HG02763 (cell line): ENCODE measurements around the gene EXOC3L1.

Source experiments
- ATAC-seq: cut with Tn5 transposase; IDR thresholded peaks from one replicate; pipeline ENCODE4 v1.9.1; 2021; ENCODE audit warnings: mild to moderate bottlenecking, moderate library complexity; ENCODE audit not compliant: unreplicated experiment

EXOC3L1 gene

DNA sequence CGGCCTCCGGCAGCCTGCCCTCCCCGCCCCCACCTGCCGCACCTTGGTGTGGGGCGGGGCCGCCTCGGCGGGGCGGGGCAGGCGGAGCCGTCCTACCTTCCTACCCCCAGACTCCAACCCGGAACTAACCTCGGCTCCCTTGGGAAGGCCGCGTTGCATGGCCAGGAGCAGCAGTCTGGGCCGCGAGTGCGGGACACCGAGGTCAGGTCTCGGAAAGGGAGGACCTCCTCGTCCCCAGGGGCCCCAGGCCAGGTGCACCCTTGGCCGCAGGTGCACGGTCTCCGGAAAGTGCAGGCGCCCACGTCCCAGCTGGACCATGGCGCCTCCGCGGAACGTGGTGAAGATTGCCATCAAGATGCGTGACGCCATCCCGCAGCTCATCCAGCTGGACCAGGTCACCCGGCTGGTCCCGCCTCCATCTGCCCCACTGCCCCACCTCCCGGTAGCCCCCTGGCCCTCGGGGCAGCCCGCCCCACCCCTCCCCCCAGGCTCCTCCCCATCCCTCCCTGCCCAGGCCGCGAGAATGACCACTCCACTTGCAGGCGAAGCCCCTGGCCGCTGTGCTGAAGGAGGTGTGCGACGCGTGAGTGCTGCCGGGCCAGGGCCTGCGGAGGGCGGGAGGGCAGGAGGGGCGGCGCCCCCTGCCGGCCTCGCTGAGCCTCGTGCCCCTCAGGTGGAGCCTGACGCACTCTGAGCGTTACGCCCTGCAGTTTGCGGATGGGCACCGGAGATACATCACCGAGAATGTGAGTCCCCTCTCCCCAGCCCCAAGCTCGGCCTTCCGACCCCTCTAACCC, 9.3 kb upstream of the EXOC3L1 start, which contains the start of gene ELMO3:
TSS of gene ELMO3 (plus strand) at position 121 of the 797 bp plus-strand sequence. CDS start at position 317, 196 bp downstream.
- ATAC-seq = no peak

DNA sequence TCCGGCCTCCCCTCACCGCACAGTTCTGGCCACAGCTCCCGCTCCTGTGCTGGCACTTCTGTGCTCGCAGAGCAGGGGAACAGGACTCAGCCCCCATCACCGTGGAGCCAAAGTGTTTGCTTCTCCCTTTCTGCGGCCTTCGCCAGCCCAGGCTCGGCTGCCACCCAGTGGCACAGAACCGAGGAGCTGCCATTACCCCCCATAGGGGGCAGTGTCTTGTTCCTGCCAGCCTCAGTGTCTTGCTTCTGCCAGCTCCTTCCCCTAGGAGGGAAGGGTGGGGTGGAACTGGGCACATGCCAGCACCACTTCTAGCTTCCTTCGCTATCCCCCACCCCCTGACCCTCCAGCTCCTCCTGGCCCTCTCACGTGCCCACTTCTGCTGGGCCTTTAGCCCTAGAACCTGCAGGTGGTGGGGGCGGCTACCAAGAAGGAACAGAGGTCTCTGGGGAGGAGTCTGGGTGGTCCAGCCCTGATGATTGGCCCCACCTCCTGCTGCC, 8.3 kb upstream of the EXOC3L1 start:
- ATAC-seq = no peak

- no peak for ATAC-seq
These were observed 7.8 kb upstream of the EXOC3L1 start for GRCh38 chr16:67197704-67198103.

DNA sequence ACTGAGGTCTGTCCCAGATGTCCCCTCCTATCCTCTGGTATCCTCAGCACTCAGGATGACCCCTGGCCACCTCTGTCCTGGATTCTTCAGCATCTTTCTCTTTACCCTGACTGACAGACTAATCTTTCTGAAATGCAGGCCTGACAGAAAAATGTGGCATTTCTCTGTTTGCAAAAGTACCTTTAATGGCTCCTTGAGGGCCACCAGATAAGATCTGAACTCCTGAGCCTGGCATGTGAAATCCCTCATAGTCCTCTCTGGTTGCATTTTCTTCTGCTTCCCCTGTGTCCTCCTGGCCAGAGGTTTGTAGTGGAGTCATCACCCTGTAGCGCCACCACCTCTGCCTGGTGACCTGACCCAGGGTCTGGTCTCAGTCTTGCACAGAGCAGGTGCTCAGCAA, 6.9 kb upstream of the EXOC3L1 start:
- ATAC-seq = no peak

DNA sequence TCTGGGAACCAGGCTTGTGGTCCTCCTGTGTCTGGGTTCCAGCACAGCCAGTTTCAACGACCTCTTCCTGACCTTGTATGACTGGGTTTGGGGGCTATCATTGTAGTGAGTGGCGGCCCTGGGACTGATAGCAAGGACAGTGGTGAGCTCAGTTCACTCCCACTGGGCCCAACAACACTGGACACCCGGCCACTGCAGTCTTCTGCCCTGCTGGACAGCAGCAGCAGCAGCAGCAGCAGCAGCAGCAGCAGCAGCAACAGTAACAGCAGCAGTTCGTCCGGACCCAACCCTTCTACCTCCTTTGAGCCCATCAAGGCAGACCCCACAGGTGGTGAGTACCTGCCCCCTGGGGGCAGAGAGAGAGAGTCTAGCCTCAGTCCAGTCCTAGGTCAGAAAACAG, 5.7 kb upstream of the EXOC3L1 start:
- ATAC-seq = no peak

- no peak for ATAC-seq
These were observed 4.3 kb upstream of the EXOC3L1 start for GRCh38 chr16:67194260-67194659.

GRCh38 chr16:67193536-67193935, 3.6 kb upstream of the EXOC3L1 start:
- ATAC-seq = no peak

GRCh38 chr16:67192781-67193361, 2.9 kb upstream of the EXOC3L1 start:
- ATAC-seq = no peak

DNA sequence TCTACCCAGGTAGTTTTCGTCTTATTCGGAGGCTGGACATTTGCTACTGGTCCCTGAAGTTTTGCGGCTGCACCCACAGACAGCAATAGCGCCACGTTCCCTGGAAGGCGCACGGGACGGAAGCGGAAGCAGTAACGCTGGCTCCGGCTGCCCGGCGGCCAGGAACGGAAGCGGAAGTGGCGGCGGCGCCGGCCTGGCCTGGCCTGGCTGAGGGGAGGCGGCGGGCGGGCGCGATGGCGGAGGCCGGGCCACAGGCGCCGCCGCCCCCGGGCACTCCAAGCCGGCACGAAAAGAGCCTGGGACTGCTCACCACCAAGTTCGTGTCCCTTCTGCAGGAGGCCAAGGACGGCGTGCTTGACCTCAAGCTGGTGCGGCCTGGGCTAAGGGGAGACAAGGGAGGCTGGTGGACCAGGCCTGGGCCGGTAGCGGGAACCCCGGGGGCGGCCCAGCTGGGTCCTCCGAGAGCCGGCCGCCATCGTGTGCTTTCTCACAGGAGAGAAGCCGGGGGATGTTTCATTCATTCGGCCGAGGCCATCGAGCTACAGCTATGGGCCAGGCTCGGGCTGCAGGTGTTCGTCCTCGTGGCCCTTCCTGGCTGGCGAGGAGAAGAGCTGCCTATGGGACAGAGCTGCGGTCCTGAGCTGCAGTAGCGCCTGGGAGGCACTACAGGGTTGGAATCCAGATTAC, 2.2 kb upstream of the EXOC3L1 start, which contains the start of gene E2F4:
TSS of gene E2F4 (plus strand) at position 161 of the 687 bp plus-strand sequence. CDS start at position 234, 73 bp downstream.
- peak; percentile 87 for ATAC-seq

- no peak for ATAC-seq
These were observed 1.6 kb upstream of the EXOC3L1 start for GRCh38 chr16:67191411-67191994.

DNA sequence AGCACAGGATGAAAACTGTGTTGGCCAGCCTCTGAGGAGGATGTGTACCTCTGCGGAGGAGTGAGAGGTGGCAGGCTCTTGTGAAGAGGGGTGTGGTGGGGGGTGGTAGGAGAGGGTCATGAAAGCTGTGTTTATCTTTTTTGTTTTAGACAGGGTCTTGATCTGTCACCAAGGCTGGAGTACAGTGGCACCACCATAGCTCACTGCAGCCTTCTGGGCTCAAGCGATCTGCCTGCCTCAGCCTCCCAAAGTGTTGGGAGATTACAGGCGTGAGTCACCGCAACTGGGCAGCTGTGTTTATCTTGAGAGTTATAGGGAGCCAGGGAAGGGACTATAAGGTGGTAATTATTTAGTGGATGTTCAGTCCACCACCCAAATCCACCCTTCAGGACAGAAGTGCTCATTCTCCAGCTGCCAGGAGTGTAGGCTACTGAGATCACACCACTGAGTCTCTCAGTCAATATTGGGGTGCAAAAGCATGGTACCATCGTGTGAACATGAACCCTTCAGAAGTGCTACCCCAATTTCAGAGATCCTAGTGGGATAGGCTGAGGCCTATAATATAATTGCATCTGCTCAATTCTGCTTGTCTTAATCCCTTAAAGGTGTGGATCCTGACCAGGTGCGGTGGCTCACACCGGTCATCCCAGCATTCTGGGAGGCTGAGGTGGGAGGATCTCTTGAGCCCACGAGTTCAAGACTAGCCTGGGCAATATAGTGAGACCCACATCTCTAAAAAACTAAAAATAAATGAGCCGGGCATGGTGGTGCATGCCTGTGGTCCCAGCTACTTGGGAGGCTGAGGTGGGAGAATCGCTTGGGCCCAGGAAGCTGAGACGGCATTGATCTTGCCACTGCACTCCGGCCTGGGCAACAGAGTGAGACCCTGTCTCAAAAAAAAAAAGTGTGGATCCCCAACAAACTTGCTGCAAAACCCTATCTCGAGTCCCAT, 788 bp upstream of the EXOC3L1 start:
- no peak for ATAC-seq

DNA sequence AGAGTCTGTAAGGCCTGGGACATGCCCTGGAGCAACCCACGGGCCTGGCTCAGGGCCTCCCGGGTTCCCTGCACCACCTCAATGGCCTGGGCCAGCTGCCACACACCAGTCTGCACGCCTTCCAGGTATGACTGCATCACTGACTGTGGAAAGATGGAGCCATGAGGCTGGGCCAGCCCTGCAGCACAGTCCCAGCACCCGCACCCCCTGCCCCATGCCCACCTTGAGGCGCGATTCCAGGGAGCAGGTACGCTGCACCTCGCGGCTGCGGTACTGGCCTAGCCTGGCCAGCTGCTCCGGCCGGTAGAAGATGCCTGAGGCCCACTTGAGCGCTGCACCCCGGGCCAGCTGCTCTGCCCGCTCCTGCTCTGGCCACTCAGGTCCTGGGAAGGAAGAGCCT, 1.1 kb downstream of the EXOC3L1 start:
- ATAC-seq = no peak

DNA sequence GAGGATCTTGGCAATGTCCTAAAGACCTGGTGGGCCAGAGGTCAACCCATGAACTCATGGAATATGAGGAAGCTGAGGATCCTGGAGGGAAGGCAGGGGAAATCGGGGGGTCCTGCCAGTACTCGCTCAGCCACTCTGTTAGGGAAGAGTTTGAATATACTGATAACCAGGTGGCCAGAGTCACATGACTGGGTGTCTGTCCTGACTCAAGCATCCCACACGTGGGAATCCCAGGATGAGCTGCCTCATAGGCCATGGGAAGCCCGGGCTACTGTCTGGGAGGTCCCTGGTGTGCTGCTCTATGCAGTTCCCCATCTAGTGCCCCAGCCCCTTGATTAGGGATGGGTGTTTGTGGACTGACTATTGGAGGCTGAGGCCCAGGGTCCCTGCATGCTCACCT, 1.6 kb downstream of the EXOC3L1 start:
- ATAC-seq = no peak

- no peak for ATAC-seq
These were observed 2.6 kb downstream of the EXOC3L1 start for GRCh38 chr16:67187175-67187890.

DNA sequence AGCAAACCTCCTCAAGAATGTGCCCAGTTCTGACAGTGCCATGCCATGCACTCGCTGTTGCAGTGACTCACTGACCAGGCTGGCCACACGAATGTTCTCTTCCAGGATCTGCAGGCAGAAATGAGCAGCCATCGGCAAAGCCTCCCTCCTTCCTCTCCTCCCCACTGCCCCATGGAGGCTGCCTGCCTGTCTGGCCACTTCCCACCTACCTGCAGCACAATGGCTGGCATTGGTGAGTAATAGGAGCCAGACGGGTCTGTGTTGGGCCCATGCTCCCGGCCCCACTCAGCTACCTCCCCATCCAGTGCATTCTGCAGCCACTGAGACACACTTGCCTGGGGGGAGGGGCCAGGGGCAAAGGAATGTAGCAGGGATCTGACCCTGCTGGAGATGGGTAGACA, 3.4 kb downstream of the EXOC3L1 start:
- ATAC-seq = no peak

DNA sequence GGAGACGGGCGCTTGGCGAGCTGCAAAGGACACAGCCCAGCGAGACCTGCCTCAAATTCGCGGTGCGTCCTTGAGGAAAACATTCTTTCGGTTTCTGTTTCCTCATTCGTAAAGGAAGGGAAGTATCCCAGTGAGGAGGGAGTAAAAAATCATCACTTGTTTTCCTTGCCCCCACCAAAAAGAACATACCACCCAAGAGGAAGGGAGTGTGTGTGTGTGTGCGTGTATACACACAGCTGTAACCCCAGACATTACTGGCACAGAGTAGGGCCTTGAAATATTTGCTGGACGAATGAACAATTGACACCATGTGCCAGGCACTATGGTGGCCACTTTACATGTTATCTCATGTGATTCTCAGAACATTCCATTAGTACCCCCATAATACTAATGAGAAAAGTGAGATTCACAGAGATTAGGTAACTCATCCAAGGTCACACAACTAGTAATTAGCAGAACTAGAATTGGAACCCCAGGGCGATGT, 4.2 kb downstream of the EXOC3L1 start:
- no peak for ATAC-seq

DNA sequence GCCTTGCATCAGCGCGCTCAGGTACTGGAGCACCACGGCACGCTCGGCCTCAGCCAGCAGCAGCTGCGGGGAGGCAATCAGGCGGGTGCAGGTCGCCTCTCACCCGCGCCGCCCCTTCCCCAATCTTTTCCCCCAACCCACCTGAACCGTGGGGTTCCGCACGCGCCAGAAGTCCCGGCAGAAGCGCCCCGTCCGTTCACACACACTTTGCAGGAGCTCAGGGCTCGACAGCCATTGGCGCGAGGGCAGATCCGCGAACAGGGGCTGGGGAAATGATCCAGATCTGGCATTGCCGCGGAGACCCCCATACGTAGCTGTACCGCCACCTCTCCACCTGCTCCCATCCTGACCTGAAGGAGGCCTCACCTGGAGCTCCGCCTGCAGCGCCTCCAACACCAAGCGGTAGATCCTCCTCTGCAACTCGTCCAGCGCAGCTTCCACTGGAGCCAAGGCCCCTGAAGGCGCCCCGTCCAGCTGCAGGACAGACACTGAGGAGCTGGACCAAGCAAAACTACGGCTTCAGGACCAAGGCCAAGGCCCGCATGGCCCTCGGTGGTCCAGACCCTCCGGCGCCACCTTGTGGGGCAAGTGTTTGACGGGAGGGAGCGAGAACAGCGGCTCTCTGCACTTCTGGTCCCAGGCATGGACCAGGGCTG, 4.8 kb downstream of the EXOC3L1 start:
- no peak for ATAC-seq

DNA sequence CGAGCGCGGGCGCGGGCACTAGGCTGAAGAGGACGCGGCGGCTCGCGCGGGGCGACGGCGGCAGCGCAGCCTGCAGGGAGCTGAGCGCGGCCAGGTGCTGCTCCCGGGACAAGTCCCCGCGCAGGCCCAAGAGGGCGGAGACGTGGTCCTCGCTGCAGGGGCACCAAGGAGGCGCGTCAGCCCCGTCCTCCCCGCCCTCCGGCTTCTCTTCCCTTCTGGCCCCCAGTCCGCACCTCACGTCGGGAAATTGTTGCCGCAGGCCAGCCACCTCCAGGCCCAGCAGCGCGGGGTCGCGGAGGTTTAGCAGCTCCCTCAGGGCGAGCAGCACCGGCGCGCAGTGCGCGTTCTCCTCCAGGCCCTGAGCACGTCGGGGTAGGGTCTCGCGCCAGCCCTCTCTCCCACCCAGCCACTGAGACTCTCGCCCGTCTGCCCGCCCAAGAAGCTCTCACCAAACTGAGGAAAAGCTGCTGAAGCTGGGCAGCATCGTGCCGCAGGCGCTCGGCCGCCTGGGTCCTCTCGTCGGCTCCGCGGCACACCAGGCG, 5.4 kb downstream of the EXOC3L1 start:
- no peak for ATAC-seq
